HG03442 (cell line): ENCODE results near the gene LRIT2.
A peak's percentile ranks its signal among the peaks of the same experiment; 100 is the strongest.

Experiments
- ATAC-seq: cut with Tn5 transposase; IDR thresholded peaks from one replicate; pipeline ENCODE4 v1.9.1; 2021; ENCODE audit warnings: mild to moderate bottlenecking, moderate library complexity; ENCODE audit not compliant: unreplicated experiment

Gene LRIT2

GRCh38 chr10:84211566-84211965, 13.8 kb downstream of the LRIT2 start:
- no peak for ATAC-seq

GRCh38 chr10:84208023-84208422, 17.3 kb downstream of the LRIT2 start:
- ATAC-seq, result no peak

GRCh38 chr10:84205853-84206525, 19.4 kb downstream of the LRIT2 start:
- ATAC-seq, result no peak

GRCh38 chr10:84205049-84205852, 20.1 kb downstream of the LRIT2 start:
- peak; percentile 88 for ATAC-seq

- no peak for ATAC-seq
These were observed 20.7 kb downstream of the LRIT2 start for GRCh38 chr10:84204610-84205009.

DNA sequence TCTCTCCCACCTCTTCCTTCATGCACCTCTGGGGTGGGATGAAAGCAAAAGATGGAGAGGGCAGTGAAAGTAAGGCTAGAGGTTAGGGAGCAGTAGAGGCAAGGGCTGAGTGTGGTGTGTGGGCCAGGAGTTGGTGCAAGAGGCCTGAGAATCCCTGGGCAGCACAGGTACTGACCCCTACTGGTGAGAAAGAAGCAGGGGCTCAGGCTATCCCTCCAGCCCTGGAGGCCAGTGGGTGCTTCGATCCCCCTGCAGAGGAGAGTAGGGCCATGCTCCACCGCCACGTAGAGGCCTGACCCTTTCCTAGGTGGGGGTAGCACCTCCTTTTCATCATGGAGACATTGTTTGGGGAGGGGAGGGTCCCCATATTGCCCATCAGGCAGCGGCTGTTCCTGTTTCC, 21.2 kb downstream of the LRIT2 start:
- ATAC-seq, result peak; percentile 59

GRCh38 chr10:84202349-84202748, 23.0 kb downstream of the LRIT2 start:
- no peak for ATAC-seq

DNA sequence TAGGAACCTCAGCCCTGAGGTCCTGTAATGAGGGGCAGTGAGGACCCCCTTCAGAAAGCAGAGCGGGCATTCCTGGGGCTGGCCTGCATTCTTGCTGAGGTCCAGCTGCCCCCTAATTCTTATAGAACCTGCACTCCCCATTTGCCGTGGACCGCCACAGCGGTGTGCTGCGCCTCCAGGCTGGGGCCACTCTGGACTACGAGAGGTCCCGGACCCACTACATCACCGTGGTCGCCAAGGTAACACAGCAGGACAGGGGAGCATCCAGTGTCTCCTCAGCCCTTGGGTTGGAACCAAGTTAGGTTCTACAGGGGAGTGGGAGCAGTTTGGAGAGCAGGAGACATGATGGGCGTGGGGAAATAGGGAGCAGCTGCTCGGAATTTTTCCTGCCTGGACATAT, 23.7 kb downstream of the LRIT2 start:
- no peak for ATAC-seq

GRCh38 chr10:84201244-84201606, 24.1 kb downstream of the LRIT2 start:
- no peak for ATAC-seq

DNA sequence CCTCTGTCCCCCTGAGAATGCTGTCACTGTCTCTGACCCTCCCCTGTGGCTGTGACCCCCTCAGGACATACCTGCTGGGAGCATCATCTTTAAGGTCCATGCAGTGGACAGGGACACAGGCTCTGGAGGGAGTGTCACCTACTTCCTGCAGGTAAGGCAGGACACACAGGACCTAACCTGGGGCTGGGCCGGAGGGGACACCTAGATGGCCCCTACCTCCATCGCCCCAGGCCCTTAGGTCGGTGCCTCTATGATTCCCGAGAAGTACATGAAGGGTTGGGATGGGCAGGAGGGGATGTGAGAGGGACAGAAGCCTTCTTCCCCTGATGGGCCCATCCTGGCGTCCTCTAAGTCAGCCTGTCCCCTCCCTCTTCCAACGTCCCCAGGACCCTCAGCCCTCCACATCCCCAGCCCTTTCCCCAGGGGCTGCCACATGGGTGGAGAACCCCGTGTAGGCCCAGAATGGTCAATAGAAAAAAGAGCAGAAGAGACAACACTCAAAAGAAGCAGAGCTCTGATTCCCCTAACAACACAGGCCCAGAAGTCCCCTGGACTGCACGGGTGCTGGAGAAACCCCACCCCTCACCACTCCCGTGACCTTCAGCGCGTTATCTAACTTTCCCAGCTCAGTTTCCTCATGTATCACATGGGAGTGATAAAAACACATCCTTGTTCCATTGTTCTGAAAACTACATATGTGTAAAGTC, 24.7 kb downstream of the LRIT2 start:
- ATAC-seq, result no peak

DNA sequence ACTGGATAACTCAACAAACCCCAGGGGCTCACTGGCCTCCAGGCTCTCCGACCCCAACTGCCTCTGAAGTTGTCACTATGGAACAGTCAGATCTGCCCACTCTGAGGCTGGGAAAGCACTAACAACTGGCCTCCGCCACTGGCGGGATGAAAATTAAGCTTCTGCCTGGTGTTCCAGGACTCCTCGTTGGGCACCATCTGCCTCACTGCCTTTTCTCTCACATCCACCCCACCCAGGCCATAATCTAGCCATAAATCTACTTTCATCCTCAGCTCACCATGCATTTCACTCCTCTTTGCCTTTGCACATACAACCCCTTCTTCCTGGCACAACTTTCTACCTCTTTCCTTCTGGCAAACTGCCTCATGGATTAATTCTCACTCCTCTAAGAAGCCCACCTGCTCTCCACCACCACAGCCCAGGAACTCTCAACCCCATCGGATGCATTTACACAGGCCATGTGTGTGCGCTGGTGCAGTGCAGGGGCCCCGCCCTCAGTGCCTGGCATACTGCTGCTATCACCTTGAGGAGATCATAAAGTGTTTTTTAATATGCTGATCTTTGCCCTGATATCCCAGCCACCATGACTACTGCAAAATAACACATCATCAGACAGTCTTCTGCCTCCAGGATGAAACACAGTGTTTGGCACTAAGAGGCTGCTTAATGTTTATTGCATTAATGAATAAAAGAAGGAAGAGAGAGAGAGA, 27.0 kb downstream of the LRIT2 start:
- ATAC-seq, result no peak

- no peak for ATAC-seq
These were observed 27.7 kb downstream of the LRIT2 start for GRCh38 chr10:84197643-84198042.

GRCh38 chr10:84196941-84197340, 28.4 kb downstream of the LRIT2 start:
- no peak for ATAC-seq

GRCh38 chr10:84196083-84196482, 29.3 kb downstream of the LRIT2 start:
- no peak for ATAC-seq

- no peak for ATAC-seq
These were observed 30.1 kb downstream of the LRIT2 start for GRCh38 chr10:84195044-84195830.

DNA sequence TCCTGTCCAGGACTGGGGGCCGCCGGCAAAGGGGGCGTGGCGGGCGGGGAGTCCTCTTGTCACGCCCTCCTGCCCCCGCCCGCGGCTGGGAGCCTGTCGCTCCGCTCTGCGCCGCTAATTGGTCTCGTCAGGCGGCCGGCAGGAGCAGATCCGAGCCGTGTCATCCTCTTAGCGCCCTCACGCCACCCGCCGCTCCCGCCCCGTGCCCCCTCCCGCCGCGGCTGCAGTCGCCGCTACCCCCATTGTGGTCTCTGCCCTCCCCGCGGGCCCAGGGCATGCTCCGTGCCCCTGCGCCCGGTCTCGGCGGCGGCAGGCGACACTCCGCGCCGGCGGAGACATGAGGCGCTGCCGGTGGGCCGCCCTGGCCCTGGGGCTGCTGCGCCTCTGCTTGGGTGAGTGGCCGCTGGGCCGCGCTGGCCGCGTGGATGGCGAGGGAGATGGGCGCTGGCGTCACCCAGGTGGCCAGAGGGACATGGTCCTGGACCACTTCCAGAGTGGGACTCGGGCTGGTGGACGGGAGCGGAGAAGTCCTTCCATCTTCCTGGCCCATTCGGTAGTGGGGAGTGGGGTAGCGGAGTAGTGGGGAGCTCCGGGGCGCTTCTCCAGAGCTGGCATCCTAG, 30.8 kb downstream of the LRIT2 start, which contains the start of gene CDHR1:
TSS of gene CDHR1 (plus strand) at position 114 of the 620 bp plus-strand sequence. CDS start at position 338, 224 bp downstream.
- ATAC-seq, result peak; percentile 76

DNA sequence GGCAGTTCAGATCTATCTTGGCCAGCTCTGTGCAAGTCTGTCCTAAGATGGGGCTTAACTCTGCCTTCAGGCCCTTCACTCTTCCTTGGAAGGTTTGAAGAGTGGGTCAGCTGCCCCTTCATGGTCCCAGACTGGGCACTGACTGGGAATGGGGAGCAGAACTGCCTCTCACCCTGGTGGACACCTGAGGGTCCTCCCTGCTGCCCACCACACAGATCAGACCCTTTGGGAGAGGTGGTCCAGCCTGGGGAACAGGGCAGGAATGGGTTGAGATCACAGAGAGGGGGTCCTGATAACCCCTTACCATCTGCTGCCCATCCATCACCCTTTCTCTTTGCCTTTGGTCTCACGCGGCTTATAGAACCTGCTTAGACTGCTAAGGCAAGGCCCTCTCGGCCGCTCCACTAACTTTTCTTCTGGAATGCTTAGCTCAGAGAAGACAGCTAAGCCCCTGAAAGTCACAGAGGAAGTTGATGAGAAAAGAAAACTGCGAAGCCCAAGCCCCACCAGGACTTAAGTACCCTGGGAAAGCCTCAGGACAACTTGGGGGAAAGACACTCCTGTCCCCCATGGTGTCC, 31.4 kb downstream of the LRIT2 start:
- ATAC-seq, result peak; percentile 12

GRCh38 chr10:84193327-84193726, 32.0 kb downstream of the LRIT2 start:
- ATAC-seq, result no peak

DNA sequence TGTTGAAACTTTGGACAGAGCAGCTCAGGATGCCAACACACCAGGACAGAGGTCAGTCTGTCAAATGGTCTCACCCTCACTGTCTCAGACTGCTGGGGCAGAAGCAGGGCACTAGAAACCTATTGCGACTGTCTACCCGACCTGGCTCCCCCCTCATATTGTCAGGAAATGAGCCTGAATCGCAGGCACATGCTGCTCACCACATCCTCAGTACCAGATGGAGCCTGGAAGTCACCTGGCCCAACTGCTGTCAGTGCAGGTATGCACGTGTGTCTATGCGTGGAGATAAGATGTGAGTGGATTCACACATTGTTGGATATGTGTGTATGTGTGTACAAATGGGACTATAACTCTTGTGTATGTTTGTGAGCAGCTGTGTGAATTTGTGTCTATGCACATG, 34.2 kb downstream of the LRIT2 start:
- no peak for ATAC-seq

- no peak for ATAC-seq
These were observed 34.7 kb downstream of the LRIT2 start for GRCh38 chr10:84190621-84191020.
